Stimulated activated CD8-positive, alpha-beta memory T cell treated with anti-CD3 and anti-CD28 coated beads, Interleukin-4, amount 100 ng/mL, for 24 hours (primary cell): Measurements from ENCODE around the gene GALNT18.

Experiments
- DNase-seq: peaks from one replicate; pipeline ENCODE4 v3.0.0-alpha.2; 2020; ENCODE audit warnings: low read depth

GALNT18 gene

DNA sequence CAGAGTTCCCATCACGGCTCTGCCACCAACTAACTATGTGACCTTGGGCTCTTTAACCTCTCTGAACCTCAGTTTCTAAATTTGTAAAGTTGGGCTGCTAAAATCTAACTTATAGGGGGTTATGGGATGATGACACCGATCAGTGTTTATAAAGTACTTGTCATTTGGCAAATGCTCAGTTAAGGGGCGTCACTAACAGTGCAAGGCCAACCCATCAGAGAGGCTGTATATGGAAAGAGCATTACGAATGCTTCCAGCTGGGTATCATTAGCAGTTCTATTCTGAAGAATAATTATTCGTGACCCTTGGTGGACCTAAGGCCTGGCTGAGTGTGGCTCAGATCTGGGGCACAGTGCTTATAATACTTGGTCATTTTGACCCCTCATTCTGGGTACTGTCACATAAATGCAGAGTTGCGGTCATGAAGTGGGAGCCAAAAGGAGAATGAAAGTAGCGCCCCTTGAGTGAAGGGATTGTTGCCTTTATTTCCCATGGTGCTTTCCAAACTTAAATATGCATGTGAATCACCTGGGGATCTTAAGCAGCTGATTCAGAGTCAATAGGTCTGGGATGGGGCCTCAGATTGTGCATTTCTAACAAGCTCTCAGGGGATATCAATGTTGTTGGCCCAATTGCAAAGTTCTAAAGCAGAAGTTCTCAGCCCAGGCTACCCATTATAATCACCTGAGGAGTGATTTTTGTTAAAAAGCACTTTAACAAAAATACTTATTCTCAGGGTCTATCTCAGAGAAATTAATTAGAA is 384.6 kb downstream of the GALNT18 start:
- DNase-seq, result no peak

DNA sequence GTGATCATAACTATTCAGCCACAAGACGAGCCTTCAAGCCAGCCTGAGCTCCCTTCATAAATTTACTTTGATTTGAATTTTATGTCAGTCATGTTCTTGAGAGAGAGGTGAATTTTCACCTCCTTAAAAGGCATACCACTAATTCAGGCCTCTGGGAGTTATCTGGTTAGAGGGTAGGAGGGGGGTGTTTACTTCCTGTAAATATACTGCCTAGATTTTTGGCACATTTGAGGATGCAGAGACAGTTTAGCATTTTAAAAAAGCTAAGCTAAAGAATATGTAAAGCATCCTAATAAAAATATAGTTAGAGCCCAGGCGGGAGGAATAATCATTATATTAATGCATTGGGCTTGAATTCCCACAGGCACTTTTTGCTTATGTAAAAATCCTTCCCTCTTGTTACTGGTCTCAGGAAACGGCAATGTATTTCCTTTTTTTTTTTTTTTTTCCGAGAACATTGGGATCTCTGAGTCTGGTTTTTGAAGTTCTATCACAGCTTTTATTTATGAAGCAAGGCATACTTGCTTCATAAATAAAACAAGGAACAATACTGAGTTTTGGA is 385.2 kb downstream of the GALNT18 start:
- no peak for DNase-seq

- DNase-seq, result no peak
Measured at GRCh38 chr11:11231763-11232162, 390.0 kb downstream of the GALNT18 start.

DNA sequence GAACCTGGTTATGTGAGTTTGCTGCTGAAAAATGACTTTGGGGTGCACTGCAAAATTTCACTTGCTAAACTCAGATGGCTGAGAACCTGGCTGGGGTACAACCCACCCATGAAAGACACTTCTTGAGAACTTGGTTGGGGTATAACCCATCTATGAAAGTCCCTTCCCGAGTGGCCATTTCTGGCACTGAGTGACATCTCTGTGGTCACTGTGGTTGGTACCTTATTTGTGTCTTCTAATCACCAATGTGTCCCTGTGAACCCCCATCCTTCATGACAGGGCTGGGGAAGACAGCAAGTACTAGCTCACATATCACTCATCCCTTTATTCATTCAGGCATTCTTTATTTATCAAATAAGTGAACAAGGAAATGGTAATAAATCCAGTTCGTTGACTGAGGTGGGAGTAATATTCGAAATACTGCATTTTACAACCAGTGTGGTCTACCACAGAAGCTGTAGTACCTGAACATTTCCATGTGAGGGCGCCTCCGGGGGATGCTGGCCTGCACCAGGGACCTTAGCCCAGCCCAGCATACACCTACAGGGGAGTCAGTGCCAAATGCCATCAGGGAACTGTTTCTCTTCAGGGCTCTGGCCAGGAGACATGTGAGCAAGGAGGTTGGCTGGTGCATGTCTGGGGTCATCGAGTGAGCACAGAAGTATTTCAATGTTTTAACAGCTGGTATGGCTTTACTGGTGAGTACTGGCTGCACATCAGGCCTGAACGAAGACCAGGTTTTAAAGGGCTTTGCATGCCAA is 390.8 kb downstream of the GALNT18 start:
- no peak for DNase-seq

DNA sequence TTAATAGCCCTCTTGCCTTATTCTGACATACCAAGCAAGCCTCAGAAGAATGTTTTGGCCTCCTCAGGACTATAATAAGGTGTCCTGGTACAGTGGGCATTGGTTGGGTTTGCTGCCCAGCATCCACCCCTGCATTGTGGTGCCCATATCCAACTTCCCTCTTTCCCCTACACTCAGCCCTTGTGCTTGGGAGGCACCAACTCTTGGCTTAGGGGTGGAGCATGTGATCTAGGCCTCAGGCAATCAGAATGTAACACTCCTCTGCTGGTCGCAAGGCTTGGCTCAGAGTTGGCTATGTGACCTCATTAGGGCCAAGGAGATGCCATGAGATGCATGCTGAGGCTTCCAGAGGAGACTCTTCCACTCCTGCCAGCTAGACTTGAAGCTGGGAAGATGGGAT is 391.7 kb downstream of the GALNT18 start:
- DNase-seq, result no peak

- no peak for DNase-seq
Measured at GRCh38 chr11:11229647-11230046, 392.2 kb downstream of the GALNT18 start.

DNA sequence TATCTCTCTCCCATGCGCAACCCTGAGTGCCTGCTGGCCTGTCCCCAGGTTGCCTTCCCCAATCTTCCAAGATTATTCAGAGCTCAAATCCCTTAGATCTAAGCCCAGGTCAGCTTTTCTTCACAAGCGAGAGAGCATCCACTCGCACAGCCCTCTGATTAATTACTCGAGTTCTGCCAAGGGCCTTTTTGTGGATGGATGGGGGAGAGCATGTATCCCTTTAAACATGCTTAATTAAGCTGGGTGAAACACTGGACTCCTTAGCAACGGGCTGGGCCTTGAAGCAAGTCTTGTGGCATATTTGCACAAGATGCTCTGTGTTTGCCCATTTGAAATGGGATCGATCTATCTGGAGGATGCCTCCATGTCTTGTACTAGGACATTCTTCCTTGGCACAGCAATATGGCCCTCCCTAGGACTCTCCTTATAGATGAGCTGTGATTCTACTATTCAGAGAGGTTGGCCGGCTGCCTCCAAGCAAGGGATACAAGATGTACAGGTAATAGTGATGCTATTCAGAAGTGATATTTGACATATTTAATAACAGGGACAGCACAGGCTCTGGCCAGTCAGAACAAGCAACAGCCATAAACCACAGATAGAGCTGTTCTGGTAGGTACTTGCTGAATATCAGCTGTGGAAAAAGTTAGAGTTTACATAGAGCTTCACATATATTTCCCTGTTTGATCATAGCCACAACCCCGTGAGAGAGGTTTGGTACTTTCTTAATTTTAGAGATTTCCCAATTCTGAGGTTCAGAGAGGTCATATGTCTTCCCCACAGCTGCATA is 394.3 kb downstream of the GALNT18 start:
- no peak for DNase-seq
